GM19438 (cell line): Measurements from ENCODE around the gene MICA.
"Not testable (repeated sequence)": the region's sequence is repeated elsewhere in the genome, so short reads cannot be mapped to it uniquely, and the experiment has no call there.

Experiments
- ATAC-seq: cut with Tn5 transposase; IDR thresholded peaks from one replicate; pipeline ENCODE4 v1.9.1; 2021; ENCODE audit warnings: low read depth; ENCODE audit not compliant: unreplicated experiment

MICA gene

DNA sequence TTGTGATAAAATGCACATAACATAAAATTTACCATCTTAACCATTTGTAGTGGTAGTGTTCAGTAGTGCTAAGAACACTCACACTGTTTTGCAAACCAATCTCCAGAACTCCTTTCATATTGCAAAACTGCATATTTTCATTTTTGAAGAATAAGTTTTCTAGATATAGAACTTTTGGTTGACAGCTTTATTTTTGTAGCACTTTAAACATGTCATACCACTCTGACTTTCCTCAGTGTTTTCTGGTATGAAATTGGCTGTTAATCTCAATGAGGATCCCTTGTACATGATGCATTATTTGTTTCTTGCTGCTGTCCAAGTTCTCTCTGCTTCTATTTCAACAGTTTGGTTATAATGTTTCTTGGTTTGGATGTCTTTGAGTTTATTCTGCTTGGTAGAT lies 49.5 kb downstream of the MICA start:
- ATAC-seq: no peak

DNA sequence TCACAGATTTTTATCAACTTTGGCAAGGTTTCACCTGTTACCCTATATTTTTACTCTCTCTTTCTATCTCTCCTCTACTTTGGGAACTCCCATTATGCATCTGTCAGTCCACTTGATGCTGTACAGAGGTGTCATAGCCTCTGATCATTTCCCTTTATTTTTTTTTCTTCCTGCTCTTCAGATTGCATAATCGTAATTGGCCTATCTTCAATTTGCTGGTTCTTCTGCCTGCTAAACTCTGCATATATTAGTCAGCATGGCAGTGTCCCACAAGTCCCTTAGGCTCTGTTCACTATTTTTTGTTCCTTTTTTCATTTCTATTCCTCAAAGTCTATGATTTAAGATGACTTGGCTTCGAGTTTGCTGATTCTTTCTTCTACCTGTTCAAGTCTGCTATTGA lies 49.9 kb downstream of the MICA start:
- no peak for ATAC-seq

DNA sequence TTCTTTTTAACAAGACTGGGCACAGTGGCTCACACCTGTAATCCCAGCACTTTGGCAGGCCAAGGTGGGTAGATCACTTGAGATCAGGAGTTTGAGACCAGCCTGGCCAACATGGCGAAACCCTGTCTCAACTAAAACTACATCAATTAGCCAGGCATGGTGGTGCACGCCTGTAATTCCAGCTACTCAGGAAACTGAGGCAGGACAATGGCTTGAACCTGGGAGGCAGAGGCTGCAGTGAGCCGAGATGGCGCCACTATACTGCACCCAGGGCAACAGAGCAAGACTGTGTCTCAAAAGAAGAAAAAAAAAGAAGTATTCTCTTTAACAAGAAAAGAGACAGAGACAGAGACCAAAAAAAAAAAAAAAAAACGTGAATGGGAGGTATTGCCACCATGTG lies 56.5 kb downstream of the MICA start:
- not testable (repeated sequence) for ATAC-seq

DNA sequence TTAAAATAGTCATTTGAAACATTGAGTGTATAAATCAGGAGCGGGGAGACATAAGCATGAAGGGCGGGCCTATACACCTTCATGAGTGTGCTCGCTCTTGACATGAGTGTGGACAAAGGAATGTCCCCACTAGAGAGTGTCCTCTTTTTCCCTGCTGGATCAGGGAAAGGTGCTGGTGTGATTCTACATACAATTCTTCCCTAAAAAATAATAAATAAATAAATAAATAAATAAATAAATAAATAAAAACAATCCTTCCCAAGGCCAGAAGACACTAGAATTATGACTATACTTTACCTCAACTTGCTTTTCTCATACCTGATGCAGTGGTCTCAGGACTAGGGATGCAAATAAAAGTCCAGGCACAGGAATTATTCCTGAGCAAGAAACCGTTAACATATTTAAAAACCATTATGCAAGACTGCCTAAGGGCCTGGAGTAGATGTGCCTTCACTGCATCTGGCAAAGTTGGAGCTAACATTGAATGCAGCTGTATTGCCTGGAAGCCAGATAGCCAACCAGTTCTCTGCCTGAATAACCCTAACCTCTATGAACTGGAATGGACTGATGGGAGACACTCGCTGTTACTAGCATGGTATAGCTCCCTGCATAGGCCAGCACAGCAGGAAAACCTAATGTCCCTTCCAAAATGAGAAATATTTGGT lies 57.1 kb downstream of the MICA start:
- ATAC-seq: no peak

DNA sequence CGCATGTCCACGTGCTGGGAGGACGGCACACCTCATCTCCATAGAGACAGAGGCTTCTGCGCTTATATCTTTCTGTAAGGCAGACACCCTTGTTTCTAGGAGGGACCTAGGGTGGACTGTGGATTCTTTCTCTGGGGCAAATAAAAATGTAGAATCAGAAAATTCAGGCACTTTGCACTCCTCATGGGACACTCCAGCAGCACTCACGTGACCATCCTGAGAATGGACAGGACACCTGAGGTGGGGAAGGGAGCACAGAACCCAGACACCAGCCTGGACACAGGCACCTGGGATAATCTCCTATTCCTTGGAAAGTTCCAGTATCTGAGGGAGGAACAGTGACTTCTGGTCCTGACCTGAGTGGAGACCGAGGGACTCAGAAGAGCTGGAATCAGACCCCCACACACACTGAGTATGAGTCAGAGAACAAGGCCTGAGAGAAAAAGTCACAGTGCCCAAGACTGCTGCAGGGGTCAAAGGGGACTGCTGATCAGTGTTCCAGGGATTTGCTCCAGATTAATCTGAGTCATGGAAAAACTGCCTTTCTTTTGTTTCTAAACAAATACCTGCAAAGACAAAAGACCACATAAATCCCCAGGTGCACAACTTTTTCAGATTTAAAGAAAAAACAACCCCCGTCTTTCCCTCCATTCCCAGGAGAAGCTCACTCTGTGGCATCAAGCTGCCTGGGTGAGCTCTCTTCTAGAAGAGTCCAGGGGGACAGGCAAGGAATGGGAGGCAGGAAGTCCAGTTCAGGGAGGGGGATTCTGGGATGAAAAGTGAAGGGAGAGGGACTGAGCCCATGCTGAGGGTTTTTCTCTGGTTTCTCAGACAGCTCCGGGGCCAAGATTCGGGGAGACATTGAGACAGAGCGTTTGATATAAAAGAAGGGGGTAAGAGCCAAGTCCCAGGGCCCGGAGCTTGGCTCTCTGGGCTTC lies 58.9 kb downstream of the MICA start:
- no peak for ATAC-seq

DNA sequence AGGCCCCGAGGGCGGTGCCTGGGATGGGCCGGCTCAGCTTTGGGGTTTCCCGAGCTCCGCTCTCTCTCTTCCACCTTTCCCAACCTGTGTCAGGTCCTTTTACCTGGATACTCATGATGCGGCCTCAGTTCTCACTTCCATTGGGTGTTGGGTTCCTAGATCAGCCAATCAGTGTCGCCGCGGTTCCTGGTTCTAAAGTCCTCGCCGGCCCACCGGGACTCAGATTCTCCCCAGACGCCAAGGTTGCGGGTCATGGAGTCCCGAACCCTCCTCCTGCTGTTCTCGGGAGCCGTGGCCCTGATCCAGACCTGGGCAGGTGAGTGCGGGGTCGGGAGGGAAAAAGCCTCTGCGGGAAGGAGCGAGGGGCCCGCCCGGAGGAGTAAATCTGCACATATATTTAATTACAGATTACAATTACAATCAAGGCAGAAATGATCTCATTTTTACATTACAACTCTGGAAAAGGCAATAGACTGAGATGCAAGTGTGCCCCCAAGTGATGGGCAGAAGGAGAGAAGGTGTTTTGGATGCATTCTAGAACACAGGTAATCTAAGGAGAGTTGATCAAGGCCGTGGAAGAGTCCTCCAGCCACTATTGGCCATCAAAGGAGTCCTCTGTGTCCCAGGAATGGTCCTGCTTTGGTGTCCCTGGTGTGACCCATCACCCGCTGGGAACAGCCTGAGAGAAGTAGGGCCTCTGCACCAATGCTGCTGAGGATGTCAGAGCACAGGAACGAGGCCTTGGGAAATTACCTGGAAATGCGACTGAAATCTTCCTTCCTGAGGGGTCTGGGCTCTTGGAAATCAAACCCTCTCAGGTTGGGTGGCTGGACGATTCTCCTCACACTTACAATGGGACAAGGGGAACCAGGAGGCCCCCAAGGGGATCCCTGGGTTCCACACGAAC lies 59.8 kb downstream of the MICA start:
- ATAC-seq: peak; percentile 88

DNA sequence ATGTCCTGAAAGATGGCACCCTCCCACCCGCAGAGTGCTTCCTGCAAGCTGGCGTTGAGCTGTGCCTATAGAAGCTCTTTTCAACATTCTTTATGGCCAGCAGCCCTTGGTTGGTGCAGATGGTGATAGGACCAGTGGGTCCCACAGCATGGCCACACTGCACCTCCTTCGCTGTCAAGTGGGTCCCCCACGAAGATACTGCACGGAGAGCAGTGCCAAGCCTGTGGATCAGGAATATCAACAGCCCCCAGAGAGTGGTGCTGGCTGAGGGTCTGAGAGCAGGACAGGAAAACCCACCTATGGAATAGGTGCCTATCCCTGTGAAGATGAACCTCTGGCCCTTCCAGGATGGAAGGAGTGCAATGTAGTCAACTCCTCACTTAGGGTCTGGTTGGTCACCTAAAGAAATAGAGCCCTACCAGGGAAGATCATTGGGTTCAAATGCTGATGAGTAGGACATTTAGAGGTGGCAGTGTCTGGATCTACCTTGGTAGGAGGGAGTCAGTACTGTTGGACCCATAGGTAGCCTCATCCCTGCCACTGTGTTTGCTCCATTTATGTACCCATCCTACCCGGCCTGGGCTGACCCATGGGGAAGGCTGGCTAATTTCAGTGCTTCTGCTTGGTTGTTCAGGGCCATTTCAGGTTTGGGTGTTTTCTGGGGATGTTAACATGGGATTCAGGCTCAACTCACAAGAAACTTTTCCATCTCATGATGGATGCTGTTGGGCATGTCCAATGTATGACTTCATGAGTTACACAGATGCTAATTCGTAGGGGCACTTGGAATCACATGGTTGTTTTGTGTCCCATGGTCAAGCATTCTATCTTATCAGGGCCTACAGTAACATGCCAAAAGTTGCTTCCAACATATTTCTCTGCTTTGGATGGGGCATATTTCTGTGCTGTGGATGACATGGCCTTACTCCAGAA lies 61.1 kb downstream of the MICA start:
- ATAC-seq: no peak
